GM12873 (cell line): Measurements from ENCODE around the gene MOB1A.

Experiments
- TF ChIP-seq, protein P1 (sequence below): IDR thresholded peaks from 2 replicates; pipeline ENCODE4 v1.5.1; 2012; ENCODE audit warnings: low read depth, mild to moderate bottlenecking, moderate library complexity, low read length, control low read depth; ENCODE audit not compliant: insufficient read depth; ENCODE audit errors: missing control alignments

MOB1A gene

DNA sequence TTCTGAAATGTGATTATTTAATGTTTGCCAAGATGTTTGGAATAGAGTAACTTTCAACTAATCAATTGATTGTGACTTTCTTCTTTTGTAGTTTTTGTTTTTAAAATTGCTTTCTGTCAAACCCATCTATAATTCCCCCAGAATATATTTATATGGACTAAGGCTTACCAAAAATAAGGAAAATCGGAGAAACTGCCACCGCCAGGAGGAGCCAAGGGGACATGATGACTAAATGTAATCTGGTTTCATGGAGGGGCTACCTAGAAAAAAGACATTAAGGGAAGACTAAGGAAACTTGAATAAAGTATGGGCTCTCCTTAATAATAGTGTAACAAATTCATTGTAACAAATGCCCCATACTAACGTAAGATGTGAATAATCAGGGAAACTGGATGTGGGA lies 50.5 kb downstream of the MOB1A start:
- TF ChIP-seq, protein P1, sequence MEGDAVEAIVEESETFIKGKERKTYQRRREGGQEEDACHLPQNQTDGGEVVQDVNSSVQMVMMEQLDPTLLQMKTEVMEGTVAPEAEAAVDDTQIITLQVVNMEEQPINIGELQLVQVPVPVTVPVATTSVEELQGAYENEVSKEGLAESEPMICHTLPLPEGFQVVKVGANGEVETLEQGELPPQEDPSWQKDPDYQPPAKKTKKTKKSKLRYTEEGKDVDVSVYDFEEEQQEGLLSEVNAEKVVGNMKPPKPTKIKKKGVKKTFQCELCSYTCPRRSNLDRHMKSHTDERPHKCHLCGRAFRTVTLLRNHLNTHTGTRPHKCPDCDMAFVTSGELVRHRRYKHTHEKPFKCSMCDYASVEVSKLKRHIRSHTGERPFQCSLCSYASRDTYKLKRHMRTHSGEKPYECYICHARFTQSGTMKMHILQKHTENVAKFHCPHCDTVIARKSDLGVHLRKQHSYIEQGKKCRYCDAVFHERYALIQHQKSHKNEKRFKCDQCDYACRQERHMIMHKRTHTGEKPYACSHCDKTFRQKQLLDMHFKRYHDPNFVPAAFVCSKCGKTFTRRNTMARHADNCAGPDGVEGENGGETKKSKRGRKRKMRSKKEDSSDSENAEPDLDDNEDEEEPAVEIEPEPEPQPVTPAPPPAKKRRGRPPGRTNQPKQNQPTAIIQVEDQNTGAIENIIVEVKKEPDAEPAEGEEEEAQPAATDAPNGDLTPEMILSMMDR: no peak

DNA sequence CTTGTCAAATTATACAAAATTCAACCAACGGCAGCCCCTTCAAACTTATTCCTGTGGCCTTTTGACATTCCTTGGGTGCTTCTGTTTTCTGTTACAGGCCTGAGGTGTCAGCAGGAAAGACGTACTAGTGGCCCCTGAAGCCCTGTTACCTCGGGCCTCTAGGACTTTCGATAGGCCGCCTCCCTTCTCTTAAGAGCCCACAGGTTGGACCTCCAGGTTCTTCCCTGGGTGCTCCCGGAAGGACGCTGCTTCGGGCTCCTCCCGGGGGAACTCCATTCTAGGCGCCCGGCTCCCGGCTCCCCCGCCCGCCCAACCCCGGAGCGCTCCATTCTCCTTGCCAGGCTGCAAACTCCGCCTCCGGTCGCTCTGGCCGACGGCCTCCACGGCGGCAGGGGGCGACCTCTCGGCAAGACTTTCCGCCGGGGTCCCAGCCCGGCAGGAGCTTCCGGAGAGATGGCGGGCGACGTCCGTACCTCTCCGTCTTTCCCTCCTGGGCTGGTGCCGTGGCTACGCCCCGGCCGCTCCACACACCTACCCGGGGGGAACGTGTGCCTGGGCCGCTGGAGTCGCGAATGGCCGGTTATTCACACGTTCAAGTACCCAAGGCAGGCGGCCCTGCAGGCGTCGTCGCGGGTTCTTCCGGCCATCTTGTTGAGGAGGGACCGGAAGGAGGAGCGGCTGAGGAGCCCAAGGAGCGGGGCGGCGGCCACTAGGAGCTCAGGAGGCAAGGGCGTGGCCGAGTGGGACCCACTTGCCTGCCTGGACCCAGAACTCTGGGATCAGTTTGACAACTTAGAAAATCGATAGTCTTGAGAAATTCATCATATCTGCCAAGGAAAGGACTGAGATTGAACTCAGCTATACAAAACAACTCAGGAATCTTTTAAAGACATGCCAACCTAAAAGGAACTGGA lies 58.5 kb downstream of the MOB1A start:
- TF ChIP-seq, protein P1: peak; percentile 61

DNA sequence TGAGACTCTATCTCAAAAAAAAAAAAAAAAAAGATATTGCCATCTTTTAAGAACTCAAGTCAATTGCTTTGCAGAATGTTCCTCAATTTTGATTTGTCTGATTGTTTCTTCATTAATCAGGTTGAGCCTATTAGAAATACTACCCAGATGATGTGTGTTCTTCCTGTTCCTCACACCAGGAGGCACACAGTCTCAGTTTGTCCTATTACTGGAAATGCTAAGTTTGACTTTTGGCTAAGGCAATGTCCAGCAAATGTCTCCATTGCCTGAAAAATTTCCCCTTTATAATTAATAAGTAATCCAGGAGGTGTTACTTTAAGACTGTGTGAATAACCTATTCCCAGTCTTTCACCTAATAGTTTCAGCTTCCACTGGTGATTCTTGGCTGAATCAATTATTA lies 59.3 kb downstream of the MOB1A start:
- TF ChIP-seq, protein P1: peak; percentile 30

DNA sequence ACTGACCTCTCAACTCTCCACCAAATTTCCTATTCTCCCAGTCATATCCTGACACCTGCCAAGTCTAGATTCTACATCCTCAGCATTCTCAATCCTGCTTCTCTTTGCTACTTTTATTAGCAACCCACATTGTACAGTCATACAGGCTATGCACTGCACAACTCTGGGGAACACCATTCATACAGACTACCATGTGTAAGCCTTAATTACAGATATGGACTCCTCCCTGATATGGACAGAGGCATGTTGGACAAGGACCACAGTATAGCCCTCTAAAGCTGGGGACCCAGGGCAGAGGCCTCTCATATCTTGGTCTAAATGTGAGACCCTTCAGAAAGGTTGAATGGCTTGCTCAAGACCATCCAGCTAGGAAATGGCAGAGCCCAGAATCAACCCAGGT lies 67.3 kb downstream of the MOB1A start:
- TF ChIP-seq, protein P1: no peak

DNA sequence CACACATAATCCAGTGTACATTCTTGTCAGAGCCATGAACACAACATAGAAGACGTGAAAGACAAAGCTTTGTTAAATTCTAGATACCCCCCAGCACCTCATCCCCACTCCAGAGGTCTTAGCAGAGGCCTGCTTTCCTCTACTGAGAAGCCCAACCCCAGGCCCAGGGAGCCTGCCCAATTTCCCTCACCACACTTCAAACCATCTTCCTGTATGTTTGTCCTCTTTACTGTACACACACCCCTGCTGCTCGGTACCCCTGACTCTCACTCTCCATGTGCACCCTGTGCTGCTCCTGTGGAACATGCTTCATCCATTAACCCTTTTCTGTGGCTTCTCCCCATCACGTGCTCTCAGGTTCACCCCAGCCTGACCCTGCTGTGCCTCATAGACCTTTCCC lies 68.1 kb downstream of the MOB1A start:
- TF ChIP-seq, protein P1: no peak

DNA sequence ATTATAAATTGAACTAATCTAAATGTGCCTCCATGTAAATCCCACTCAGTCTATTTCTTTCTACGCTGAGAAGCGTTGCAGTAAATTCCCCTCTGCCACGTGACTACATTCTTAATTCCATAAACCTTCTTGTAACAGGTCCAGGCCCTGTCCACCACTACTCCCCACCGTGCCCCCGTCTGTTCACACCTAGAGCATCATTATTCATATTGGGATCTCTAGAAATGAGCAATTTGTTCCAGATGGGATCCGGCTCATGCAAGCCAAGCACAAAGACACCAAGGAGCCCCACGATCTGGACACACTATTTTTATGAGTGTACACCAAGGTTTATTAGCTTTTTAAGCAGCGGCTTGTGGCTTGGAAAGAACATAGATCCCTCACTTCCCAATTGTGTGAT lies 69.1 kb downstream of the MOB1A start:
- TF ChIP-seq, protein P1: no peak

DNA sequence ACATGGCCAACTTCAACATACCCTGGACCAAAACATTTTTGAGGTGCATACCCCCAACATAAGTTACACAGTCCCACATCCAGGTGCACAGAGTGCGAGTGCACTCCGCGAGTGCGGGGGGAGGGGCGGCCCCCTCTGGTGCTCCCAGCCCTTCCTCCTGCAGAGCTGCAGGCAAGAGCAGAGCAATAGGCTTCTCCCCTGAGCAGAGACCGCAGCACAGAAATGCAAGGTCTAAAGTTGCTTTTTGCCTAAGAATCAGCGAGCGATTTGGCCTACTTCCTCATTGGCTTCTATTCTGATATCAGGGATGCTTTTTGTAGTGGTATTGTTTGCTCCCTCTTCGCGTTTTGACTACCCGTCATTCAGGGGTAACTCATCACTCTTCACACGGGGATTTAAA lies 71.6 kb downstream of the MOB1A start:
- TF ChIP-seq, protein P1: no peak
